Activated CD8-positive, alpha-beta memory T cell treated with anti-CD3 and anti-CD28 coated beads, Interleukin-2, amount 10 ng/mL, durations not matched to agents 7 days and 5 days (primary cell): ENCODE data around the gene IRF8. TPM values are rescaled to one million over a fixed set of nuclear protein-coding genes. Genes with fewer than 3 reads are reported as not detected.

Source experiments
- ATAC-seq: fragments of 150-1000 bp; cut with Tn5 transposase; one replicate; pipeline ENCODE4 v1.10.0; 2021; ENCODE audit warnings: moderate library complexity
- CTCF ChIA-PET: fragments of 350-600 bp; sonication (Branson Sonifier 250); formaldehyde crosslinking; loops from one replicate; lab custom pipeline; 2021; ENCODE audit warnings: antibody characterized with exemption; lab: Charles Lee
- DNase-seq: peaks from one replicate; pipeline ENCODE4 v3.0.0-alpha.2; 2020
- H3K27ac Mint-ChIP-seq: one replicate; pipeline ENCODE4 v1.8.0; 2021; ENCODE audit warnings: mild to moderate bottlenecking, mixed read lengths
- H3K27me3 Mint-ChIP-seq: one replicate; pipeline ENCODE4 v1.8.0; 2021; ENCODE audit warnings: mixed read lengths
- H3K36me3 Mint-ChIP-seq: one replicate; pipeline ENCODE4 v1.8.0; 2021; ENCODE audit warnings: mild to moderate bottlenecking, mixed read lengths
- H3K4me1 Mint-ChIP-seq: one replicate; pipeline ENCODE4 v1.8.0; 2021; ENCODE audit warnings: mixed read lengths
- H3K4me3 Mint-ChIP-seq: one replicate; pipeline ENCODE4 v1.8.0; 2021; ENCODE audit warnings: mild to moderate bottlenecking, moderate library complexity, mixed read lengths
- H3K9me3 Mint-ChIP-seq: one replicate; pipeline ENCODE4 v1.8.0; 2022; ENCODE audit warnings: low read depth, mixed read lengths
- total RNA-seq, 2 experiments: library from RNA; stranded (reverse); gene quantifications; one replicate each; pipeline ENCODE4 v1.2.3, GENCODE V29; 2021

IRF8 gene
- total RNA-seq, 2 experiments from 2014 or later: 8.4 to 11.1 TPM

DNA sequence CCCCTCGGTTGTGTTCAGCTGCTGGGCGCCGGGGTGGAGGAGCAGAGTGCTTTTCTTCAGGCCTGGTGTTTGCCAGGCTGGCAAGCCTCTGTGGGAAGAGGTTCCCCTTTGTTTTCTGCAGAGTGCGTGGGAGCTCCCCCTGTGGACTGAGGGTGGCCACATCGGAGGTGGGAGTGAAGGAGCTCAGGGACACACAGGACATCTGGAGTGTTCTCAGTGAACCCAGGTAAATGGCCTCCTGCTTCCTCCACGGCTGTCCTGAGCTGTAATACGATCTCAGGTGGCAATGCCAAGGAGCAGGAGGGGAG lies 39.2 kb upstream of the IRF8 start:
- H3K27me3 Mint-ChIP-seq: peaks cover 6% of the 10 kb centered on the region
- no peak for DNase-seq
- H3K36me3 Mint-ChIP-seq: no peaks in the 10 kb centered on the region
- no peak for ATAC-seq
- CTCF ChIA-PET: no interaction called here
- H3K27ac Mint-ChIP-seq: no peak overlapping the region
- no peaks in the 10 kb centered on the region for H3K9me3 Mint-ChIP-seq
- no peak overlapping the region for H3K4me3 Mint-ChIP-seq
- no peaks in the 10 kb centered on the region for H3K4me1 Mint-ChIP-seq

DNA sequence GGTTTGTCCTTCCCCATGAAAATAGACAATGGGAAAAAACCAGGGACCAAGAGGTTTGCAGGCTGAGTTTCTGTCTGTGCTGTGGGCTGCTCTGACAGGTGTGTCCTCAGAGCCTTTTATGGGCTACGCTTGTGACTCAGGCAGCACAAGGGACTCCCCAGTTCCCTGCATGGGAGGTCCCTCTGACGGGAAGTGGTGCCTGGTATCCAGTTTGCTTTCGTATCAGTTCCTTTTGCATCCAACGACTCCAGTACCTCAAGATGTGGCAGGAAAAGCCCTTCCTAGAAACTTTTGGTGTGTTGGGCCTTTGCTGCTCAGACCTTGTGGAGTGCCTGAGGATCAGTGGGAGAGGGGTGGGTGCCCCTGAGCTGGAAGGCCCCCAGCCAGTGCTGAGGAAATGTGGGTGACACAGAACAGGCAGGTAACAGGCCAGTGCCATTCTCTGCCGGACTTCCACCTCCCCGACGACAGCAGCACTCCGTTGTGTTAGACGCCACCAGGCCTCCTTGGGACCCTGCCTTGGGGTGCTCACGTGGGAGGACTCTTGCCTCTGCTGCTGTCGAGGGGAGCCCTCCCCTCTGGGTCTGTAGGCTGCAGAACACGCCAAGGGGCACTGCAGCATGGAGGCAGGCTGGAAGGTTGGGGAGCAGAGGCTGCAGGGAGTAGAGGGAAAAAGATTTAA lies 38.4 kb upstream of the IRF8 start:
- H3K9me3 Mint-ChIP-seq: no peaks in the 10 kb centered on the region
- CTCF ChIA-PET: interaction anchor here (1.9 kb wide), 1 partner anchor 39 kb away, joined by 6 read pairs; no protein-coding TSS in a partner anchor
- no peaks in the 10 kb centered on the region for H3K4me1 Mint-ChIP-seq
- no peak for DNase-seq
- no peak overlapping the region for H3K4me3 Mint-ChIP-seq
- ATAC-seq: no peak
- no peaks in the 10 kb centered on the region for H3K36me3 Mint-ChIP-seq
- peaks cover 8% of the 10 kb centered on the region for H3K27me3 Mint-ChIP-seq
- H3K27ac Mint-ChIP-seq: no peak overlapping the region

DNA sequence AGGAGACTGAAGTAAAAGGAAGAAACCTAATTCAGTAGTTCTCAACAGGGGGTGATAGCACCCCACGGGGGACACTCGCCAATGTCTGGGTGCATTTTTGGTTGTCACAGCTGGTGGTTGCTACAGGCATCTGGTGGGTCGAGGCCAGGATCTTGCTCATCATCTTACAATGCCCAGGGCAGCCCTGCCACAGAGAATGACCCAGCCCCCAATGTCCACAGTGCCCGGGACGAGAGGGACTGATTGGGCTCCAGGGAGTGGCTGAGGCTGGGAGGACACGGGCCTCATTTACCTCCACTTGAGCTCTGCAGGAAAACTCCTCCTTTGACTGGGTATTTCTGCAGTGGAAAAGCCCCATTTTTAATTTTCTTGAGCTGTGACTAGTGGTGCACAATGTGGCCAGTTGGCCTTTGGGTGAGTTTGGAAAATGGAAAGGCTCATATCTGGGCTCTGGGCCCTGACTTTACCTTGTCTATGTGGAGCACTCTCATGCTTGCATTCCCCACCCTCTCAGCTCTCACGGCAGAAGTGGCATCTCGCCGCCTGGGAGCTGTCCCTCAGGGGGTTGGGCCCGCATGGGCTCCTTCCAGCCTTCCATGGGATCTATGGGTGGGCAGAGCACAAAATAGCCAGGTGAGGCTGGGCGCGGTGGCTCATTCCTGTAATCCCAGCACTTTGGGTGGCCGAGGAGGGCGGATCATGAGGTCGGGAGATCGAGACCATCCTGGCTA lies 37.7 kb upstream of the IRF8 start:
- H3K4me1 Mint-ChIP-seq: no peaks in the 10 kb centered on the region
- ATAC-seq (no peak), DNase-seq (no peak)
- no peak overlapping the region for H3K4me3 Mint-ChIP-seq
- no peak overlapping the region for H3K27ac Mint-ChIP-seq
- CTCF ChIA-PET: interaction anchor here (1.9 kb wide), 1 partner anchor 40 kb away, joined by 6 read pairs; no protein-coding TSS in a partner anchor
- H3K36me3 Mint-ChIP-seq: no peaks in the 10 kb centered on the region
- no peaks in the 10 kb centered on the region for H3K9me3 Mint-ChIP-seq
- H3K27me3 Mint-ChIP-seq: peaks cover 6% of the 10 kb centered on the region

DNA sequence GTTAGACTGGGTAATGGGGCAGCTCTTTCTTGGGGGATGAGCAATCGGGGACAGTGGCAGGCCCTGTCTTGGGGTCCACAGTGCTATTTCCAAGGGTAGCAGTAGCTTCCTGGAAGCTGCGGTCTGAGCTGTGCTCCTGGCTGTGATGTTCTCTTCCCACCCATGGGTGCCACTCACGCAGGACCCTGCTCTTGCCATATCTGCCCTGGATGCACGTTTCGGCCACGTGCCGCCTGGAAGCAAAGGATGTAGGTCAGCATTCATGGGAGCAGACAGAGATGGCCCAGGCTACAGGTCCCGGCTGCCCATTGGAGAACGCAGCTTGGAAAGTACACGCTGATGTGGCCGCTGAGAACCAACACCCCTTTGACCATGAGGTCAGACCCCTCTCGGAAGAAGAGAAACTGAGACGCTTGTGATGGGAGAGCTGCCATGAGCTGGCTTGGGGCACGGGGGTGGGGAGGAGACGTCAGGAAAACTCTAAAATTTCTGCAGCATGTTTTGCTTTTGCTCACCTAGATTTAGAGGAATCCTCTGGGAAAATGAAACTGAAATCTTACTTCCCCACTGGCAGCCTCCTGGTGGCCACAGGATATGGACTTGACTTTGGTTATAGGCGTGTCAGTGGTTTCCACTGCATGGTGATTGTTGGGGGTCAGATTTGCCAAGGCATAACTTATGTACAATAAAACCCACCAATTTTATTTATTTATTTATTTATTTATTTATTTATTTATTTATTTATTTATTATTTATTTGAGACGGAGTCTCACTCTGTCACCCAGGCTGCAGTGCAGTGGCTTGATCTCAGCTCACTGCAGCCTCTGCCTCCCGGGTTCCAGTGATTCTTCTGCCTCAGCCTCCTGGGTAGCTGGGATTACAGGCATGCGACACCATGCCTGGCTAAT lies 36.2 kb upstream of the IRF8 start:
- DNase-seq (no peak), ATAC-seq (no peak)
- no peak overlapping the region for H3K27ac Mint-ChIP-seq
- H3K9me3 Mint-ChIP-seq: no peaks in the 10 kb centered on the region
- no peaks in the 10 kb centered on the region for H3K4me1 Mint-ChIP-seq
- CTCF ChIA-PET: interaction anchor here (1.9 kb wide), 1 partner anchor 41 kb away, joined by 6 read pairs; no protein-coding TSS in a partner anchor
- H3K27me3 Mint-ChIP-seq: peaks cover 7% of the 10 kb centered on the region
- no peak overlapping the region for H3K4me3 Mint-ChIP-seq
- no peaks in the 10 kb centered on the region for H3K36me3 Mint-ChIP-seq

DNA sequence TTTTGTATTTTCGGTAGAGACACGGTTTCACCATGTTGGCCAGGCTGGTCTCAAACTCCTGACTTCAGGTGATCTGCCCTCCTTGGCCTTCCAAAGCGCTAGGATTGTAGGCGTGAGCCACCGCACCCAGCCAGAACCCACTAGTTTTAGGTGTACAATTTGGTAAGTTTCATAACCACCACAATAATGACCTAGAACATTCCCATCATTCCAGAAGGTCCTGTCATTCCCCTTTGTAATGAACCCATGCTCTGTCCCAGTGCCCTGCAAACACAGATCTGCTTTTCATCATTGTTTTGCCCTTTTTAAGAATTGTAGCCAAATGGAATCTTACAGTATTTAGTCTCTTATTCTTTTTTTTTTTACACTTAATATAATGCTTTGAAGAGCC lies 35.6 kb upstream of the IRF8 start:
- Mint-ChIP-seq H3K36me3 (no peaks in the 10 kb centered on the region), H3K27me3 (peaks cover 11% of the 10 kb centered on the region), H3K4me1 (no peaks in the 10 kb centered on the region), H3K9me3 (no peaks in the 10 kb centered on the region), H3K4me3 (no peak overlapping the region), H3K27ac (no peak overlapping the region)
- CTCF ChIA-PET: no interaction called here
- ATAC-seq: no peak
- no peak for DNase-seq

DNA sequence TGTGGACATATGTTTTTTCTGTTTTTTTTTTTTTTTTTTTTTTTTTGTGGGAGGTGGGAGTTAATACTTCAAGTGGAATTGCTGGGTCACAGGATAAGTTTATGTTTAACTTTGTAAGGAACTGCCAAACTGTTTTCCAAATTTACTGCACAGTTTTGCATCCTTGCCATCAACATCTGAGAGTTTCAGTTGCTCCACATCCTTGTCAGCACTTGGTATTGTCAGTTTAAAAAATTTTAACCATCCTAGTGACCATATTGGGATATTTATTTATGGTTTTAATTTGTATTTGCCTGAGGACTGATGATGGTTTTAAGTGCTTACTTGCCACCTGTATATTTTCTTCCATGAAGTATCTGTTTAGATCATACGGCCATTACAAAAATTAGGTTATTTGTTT lies 34.0 kb upstream of the IRF8 start:
- no peaks in the 10 kb centered on the region for H3K36me3 Mint-ChIP-seq
- no peak for ATAC-seq
- no peaks in the 10 kb centered on the region for H3K4me1 Mint-ChIP-seq
- CTCF ChIA-PET: interaction anchor here (0.8 to 1.1 kb wide), 2 partner anchors 10 to 68 kb away, joined by 3 to 4 read pairs; no protein-coding TSS in a partner anchor
- H3K27ac Mint-ChIP-seq: no peak overlapping the region
- peaks cover 24% of the 10 kb centered on the region for H3K27me3 Mint-ChIP-seq
- no peaks in the 10 kb centered on the region for H3K9me3 Mint-ChIP-seq
- no peak overlapping the region for H3K4me3 Mint-ChIP-seq
- DNase-seq: no peak

DNA sequence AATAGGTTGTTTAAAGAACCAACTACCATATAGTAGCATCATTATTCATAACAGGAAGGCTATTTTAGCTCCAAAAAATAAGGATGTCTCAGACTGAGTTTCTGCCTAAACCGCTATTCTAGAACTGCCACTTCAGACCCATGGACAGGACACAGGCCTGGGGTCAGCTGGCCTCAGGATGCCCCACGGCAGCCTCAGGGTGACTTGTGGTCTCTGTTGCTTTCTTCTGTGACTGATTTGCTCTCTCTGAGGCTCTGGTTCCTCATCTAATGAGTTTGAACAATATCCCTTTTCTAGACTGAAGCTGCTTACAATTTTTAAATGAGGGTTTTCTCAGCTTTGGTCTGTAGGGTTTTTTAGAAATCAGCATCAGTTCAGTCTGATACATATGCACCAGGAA lies 31.8 kb upstream of the IRF8 start:
- Mint-ChIP-seq H3K4me1 (peaks cover 4% of the 10 kb centered on the region), H3K4me3 (no peak overlapping the region), H3K27me3 (peaks cover 41% of the 10 kb centered on the region), H3K27ac (no peak overlapping the region), H3K36me3 (no peaks in the 10 kb centered on the region), H3K9me3 (no peaks in the 10 kb centered on the region)
- no peak for ATAC-seq
- CTCF ChIA-PET: interaction anchor here (1.5 kb wide), 1 partner anchor 46 kb away, joined by 3 read pairs; no protein-coding TSS in a partner anchor
- DNase-seq: no peak

DNA sequence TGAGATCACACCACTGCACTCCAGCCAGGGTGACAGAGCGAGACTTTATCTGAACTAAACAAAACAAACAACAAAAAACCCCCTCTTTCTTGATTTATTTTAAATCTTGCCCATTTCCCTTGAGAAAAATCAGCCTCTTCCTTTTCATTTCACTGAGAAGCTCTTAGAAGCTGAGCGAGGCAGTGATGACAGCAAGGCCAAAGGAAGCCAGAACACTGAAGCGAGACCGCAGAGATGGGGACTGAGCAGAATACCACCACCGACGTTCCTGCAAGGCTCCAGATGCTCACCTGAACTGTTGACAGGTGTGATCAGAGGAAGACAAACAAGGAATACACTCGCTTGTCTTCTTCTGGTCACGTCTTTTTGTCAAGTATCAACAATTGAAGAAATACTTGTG lies 30.5 kb upstream of the IRF8 start:
- H3K9me3 Mint-ChIP-seq: no peaks in the 10 kb centered on the region
- peaks cover 52% of the 10 kb centered on the region for H3K27me3 Mint-ChIP-seq
- H3K4me1 Mint-ChIP-seq: peaks cover 4% of the 10 kb centered on the region
- CTCF ChIA-PET: no interaction called here
- H3K27ac Mint-ChIP-seq: no peak overlapping the region
- DNase-seq: no peak
- ATAC-seq: no peak
- no peak overlapping the region for H3K4me3 Mint-ChIP-seq
- no peaks in the 10 kb centered on the region for H3K36me3 Mint-ChIP-seq

DNA sequence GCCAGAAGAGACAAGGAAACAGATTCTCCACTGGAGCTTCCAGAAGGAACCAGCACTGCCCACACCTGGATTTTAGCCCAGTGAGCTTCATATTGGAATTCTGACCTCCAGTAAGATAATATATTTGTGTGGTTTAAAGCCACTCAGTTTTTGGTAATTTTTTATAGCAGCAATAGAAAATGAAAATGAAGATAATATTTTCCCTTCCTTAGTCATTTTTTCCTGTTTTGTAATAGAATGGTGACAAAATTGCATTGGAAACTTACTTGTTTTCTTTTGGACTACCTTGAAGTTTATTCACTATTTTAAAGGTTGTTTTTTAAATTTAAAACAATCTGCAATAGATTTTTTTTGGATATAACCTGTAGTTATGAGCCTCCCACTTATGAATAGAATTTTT lies 29.8 kb upstream of the IRF8 start:
- Mint-ChIP-seq H3K27me3 (peaks cover 59% of the 10 kb centered on the region), H3K27ac (no peak overlapping the region), H3K4me1 (peaks cover 4% of the 10 kb centered on the region), H3K36me3 (no peaks in the 10 kb centered on the region), H3K4me3 (no peak overlapping the region), H3K9me3 (no peaks in the 10 kb centered on the region)
- DNase-seq (no peak), ATAC-seq (no peak)
- CTCF ChIA-PET: interaction anchor here (1.6 kb wide), 1 partner anchor 48 kb away, joined by 3 read pairs; no protein-coding TSS in a partner anchor

DNA sequence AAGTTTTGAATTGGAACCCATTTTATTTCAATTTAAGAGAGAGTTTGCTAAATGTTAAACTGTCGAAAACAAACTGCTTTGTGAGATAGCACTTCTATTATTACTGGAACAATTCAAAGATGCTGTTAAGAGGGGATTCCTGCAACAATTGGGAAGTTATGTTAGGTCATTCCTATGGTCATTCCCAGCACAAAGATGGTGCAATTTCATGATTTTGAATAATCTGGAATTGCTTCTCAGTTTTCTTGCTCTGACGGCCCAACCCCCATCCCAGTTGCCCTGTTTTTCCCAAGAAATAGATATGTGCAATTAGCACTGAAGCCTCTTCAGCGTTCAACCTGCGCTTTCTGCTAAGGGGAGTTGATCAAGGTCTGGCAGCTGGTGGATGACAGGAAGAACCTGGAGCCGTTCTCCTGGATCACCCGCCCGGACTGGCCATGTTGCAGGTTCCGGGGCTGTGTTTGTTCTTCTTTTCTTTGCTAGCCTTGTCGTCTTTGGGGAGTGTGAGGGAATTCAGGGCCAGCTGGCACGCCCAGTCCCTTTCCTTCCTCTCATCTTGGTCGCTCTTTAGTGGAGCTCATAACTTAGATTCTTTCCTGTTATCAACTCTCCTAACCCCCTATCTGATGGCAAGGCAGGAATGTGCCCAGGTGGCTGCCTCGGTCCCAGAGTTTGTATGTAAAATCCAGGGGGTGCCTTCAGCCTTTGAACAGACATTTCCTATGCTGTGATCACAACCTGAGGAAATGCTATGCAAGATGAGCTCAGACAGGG lies 29.0 kb upstream of the IRF8 start:
- H3K36me3 Mint-ChIP-seq: no peaks in the 10 kb centered on the region
- CTCF ChIA-PET: interaction anchor here (1.6 kb wide), 1 partner anchor 49 kb away, joined by 3 read pairs; no protein-coding TSS in a partner anchor
- DNase-seq (no peak), ATAC-seq (no peak)
- H3K4me1 Mint-ChIP-seq: peaks cover 4% of the 10 kb centered on the region
- H3K4me3 Mint-ChIP-seq: no peak overlapping the region
- H3K27me3 Mint-ChIP-seq: peaks cover 65% of the 10 kb centered on the region
- no peaks in the 10 kb centered on the region for H3K9me3 Mint-ChIP-seq
- no peak overlapping the region for H3K27ac Mint-ChIP-seq

DNA sequence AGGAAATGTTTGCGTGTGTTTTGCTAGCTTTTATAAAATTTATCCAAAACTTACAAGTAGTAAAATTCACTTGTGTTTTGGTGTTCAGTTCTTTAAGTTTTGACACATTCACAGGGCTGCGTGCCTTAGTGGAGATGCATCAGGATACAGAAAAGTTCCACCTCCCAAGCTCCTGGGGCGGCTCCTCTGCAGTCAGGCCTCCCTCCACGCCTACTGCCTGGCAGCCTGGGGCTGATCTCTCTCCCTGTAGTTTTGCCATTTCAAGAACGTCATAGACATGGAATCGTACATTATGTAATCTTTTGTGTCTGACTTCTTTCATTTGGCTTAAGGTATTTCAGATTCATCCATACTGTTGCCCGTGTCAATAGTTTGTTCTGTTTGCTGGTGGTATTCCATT lies 27.2 kb upstream of the IRF8 start:
- H3K4me3 Mint-ChIP-seq: no peak overlapping the region
- peaks cover 4% of the 10 kb centered on the region for H3K4me1 Mint-ChIP-seq
- no peak for ATAC-seq
- CTCF ChIA-PET: no interaction called here
- peaks cover 80% of the 10 kb centered on the region for H3K27me3 Mint-ChIP-seq
- H3K9me3 Mint-ChIP-seq: no peaks in the 10 kb centered on the region
- no peak for DNase-seq
- H3K27ac Mint-ChIP-seq: no peak overlapping the region
- no peaks in the 10 kb centered on the region for H3K36me3 Mint-ChIP-seq

DNA sequence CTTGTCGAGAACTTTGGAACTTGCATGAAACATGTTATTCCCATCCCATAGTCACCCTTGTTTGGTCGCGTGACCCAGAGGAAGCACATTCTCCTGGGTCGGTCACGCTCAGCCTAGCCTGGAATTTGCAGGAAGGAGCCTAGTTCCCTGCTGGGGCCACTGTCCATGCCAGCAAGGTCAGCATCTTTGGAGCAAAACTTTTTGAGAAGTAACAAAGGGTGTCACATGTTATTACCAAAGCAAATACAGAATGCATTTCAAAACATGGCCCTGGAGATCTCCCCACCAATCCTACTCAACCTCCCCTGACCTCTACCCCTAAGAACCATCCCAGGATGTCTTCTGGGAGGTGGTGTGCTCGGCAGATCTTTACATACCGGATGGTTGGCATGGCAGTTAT lies 26.2 kb upstream of the IRF8 start:
- Mint-ChIP-seq H3K36me3 (no peaks in the 10 kb centered on the region), H3K9me3 (no peaks in the 10 kb centered on the region), H3K27ac (no peak overlapping the region), H3K4me3 (no peak overlapping the region), H3K4me1 (peaks cover 4% of the 10 kb centered on the region), H3K27me3 (peaks cover 77% of the 10 kb centered on the region)
- ATAC-seq (no peak), DNase-seq (no peak)
- CTCF ChIA-PET: no interaction called here

DNA sequence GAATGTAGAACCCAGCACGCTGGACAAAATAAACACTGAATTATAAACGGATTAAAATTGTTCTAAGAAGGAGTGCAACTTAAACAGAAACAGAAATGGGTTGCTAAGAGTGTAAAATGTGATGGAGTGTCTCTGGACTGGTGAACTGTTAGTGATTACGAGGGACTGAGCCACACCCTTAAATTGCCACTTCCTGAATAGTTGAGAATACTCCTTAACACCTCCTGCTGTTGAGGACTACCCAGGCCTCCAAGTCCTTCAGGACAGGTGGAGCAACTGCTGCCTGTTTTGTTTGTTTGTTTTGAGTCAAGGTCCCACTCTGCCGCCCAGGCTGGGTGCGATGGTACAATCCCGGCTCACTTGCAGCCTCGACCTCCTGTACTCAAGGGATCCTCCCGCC lies 25.8 kb upstream of the IRF8 start:
- Mint-ChIP-seq H3K9me3 (no peaks in the 10 kb centered on the region), H3K27me3 (peaks cover 74% of the 10 kb centered on the region), H3K4me3 (no peak overlapping the region), H3K36me3 (no peaks in the 10 kb centered on the region), H3K4me1 (peaks cover 4% of the 10 kb centered on the region), H3K27ac (no peak overlapping the region)
- CTCF ChIA-PET: no interaction called here
- DNase-seq: no peak
- ATAC-seq: no peak
